ENCODE results near the gene BCL11A. TPM values are rescaled to one million over a fixed set of nuclear protein-coding genes. Genes with fewer than 3 reads are reported as not detected.

The BCL11A gene
- total and polyA plus RNA-seq, 8 donors = 1.2 to 27.4 (median 16.3) TPM

GRCh38 chr2:60459851-60460250, 93.6 kb downstream of the BCL11A start:
- H3K27ac ChIP-seq = no peak overlapping the region
- H3K9me3 ChIP-seq = no peaks in the 10 kb centered on the region
- H3K4me3 ChIP-seq = no peak overlapping the region
- WGBS, 5 donors = 59 to 78% (median 70%) methylated on average over 5 of the region's 5 CpGs
- no peak for TF ChIP-seq EP300 (IDR thresholded peaks at IDR 0.05)
- no peak for TF ChIP-seq CTCF (IDR thresholded peaks at IDR 0.05)
- no peak for TF ChIP-seq POLR2AphosphoS5 (IDR thresholded peaks at IDR 0.05)
- no peak for TF ChIP-seq POLR2A (IDR thresholded peaks at IDR 0.05)
- intact Hi-C loops (cut with DNase I; ENCODE audit: low total_unique reads) = no loop called here
- H3K4me1 ChIP-seq = peaks cover 0 to 9% (median 4%) of the 10 kb centered on the region in 4 donors
- peaks cover 0 to 21% (median 14%) of the 10 kb centered on the region in 4 donors for H3K36me3 ChIP-seq
- H3K27me3 ChIP-seq = no peaks in the 10 kb centered on the region
- DNase-seq = no peak

GRCh38 chr2:60456115-60456770, 97.2 kb downstream of the BCL11A start:
- no peaks in the 10 kb centered on the region for H3K9me3 ChIP-seq
- peaks cover 0 to 15% (median 9%) of the 10 kb centered on the region in 4 donors for H3K36me3 ChIP-seq
- H3K27me3 ChIP-seq = no peaks in the 10 kb centered on the region
- no peak overlapping the region for H3K4me3 ChIP-seq
- DNase-seq = no peak
- H3K27ac ChIP-seq = no peak overlapping the region
- no peak for TF ChIP-seq POLR2A (IDR thresholded peaks at IDR 0.05)
- intact Hi-C loops (cut with DNase I; ENCODE audit: low total_unique reads) = no loop called here
- WGBS, 5 donors = 82 to 85% (median 84%) methylated on average over 6 of the region's 6 CpGs
- H3K4me1 ChIP-seq = no peaks in the 10 kb centered on the region

- intact Hi-C loops (cut with DNase I; ENCODE audit: low total_unique reads) = no loop called here
- no peak for DNase-seq
- 87 to 94% (median 91%) methylated on average over 9 of the region's 9 CpGs for WGBS, 5 donors
- no peaks in the 10 kb centered on the region for H3K9me3 ChIP-seq
- H3K36me3 ChIP-seq = peaks cover 0 to 4% (median 0%) of the 10 kb centered on the region in 4 donors
- no peak for TF ChIP-seq EP300 (IDR thresholded peaks at IDR 0.05)
- no peak for TF ChIP-seq CTCF (IDR thresholded peaks at IDR 0.05)
- TF ChIP-seq POLR2A (IDR thresholded peaks at IDR 0.05) = no peak
- TF ChIP-seq POLR2AphosphoS5 (IDR thresholded peaks at IDR 0.05) = no peak
- no peaks in the 10 kb centered on the region for H3K27me3 ChIP-seq
- no peaks in the 10 kb centered on the region for H3K4me1 ChIP-seq
- H3K4me3 ChIP-seq = no peak overlapping the region
- H3K27ac ChIP-seq = no peak overlapping the region
Measured at GRCh38 chr2:60453872-60454271, 99.6 kb downstream of the BCL11A start.

- Histone ChIP-seq H3K4me3 (no peak overlapping the region), H3K27me3 (no peaks in the 10 kb centered on the region), H3K36me3 (peaks cover 0 to 4% (median 0%) of the 10 kb centered on the region in 4 donors), H3K4me1 (no peaks in the 10 kb centered on the region), H3K27ac (no peak overlapping the region), H3K9me3 (no peaks in the 10 kb centered on the region)
- DNase-seq = no peak
- intact Hi-C loops (cut with DNase I; ENCODE audit: low total_unique reads) = no loop called here
- TF ChIP-seq CTCF (IDR thresholded peaks at IDR 0.05) (no peak), POLR2AphosphoS5 (IDR thresholded peaks at IDR 0.05) (no peak)
- 72 to 83% (median 79%) methylated on average over 10 to 16 of the region's 16 CpGs for WGBS, 5 donors
Measured at GRCh38 chr2:60453301-60453700, 100.2 kb downstream of the BCL11A start.

GRCh38 chr2:60450488-60450887, 103.0 kb downstream of the BCL11A start:
- Histone ChIP-seq H3K4me3 (no peak overlapping the region), H3K27ac (no peak overlapping the region), H3K4me1 (no peaks in the 10 kb centered on the region), H3K36me3 (peaks cover 0 to 4% (median 0%) of the 10 kb centered on the region in 4 donors), H3K9me3 (no peaks in the 10 kb centered on the region), H3K27me3 (no peaks in the 10 kb centered on the region)
- WGBS, 5 donors = 57 to 92% (median 66%) methylated on average over 1 of the region's 1 CpG
- TF ChIP-seq CTCF (IDR thresholded peaks at IDR 0.05) (no peak), POLR2AphosphoS5 (IDR thresholded peaks at IDR 0.05) (no peak), POLR2A (IDR thresholded peaks at IDR 0.05) (no peak), EP300 (IDR thresholded peaks at IDR 0.05) (no peak)
- no peak for DNase-seq
- intact Hi-C loops (cut with DNase I; ENCODE audit: low total_unique reads) = no loop called here
